ENCODE measurements around the gene MYH13.

DNA sequence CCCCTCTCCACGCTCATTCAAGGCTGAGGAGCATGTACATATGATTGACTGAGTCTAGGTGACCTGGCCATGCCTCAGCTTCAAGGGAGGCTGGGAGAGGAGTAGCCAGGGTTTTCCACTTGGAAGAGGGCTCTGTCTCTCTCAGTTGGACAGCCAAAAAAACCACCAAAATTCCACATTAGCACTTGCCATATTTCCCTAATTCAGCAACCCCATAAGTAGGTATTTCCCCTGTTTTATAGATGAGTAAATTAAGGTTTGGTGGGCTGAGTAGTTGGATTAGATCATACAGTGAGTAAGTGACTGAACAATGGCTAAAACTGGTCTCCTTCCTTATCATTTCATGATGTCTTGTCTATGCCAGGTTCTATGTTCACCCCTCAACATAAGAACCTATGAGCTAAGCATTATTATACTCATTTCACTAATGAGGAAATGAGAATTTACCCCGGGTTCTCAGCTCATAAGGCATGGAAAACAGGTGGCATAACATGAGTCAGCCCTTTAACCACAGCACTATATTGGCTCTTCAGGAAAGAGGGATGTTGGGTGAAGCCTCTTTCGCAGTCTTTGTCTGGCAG lies 106.4 kb downstream of the MYH13 start:
- TF ChIP-seq MAX (IDR thresholded peaks at IDR 0.05; ENCODE audit: insufficient read depth, insufficient read length) (no peak), CTCF (IDR thresholded peaks at IDR 0.05; ENCODE audit: extremely low read depth in 1 of 2, insufficient read depth in 1 of 2, low read depth in 1 of 2, low read length in 2 of 2) (no peak), EZH2 (IDR thresholded peaks at IDR 0.05; ENCODE audit: borderline replicate concordance, low read depth, low read length, severe bottlenecking) (no peak), POLR2A (IDR thresholded peaks at IDR 0.05; ENCODE audit: low read depth, low read length) (no peak), POLR2AphosphoS5 (IDR thresholded peaks at IDR 0.05; ENCODE audit: insufficient read depth, low read depth, low read length) (no peak), JUN (IDR thresholded peaks at IDR 0.05; ENCODE audit: borderline replicate concordance, insufficient read depth, insufficient read length, low read depth) (no peak), MYC (IDR thresholded peaks at IDR 0.05; ENCODE audit: low read depth, low read length) (no peak), GATA2 (IDR thresholded peaks at IDR 0.05; ENCODE audit: insufficient read depth, insufficient read length, low read depth, low read length) (no peak)
